Common myeloid progenitor, CD34-positive (primary cell): Measurements from ENCODE around the gene PAPLN.

ENCODE experiments used
- CTCF ChIA-PET: fragments of 350-600 bp; sonication (Branson Sonifier 250); formaldehyde crosslinking; loops from one replicate; lab custom pipeline; 2021; ENCODE audit warnings: antibody characterized with exemption; lab: Charles Lee
- POLR2A ChIA-PET: fragments of 350-600 bp; sonication (Branson Sonifier 250); formaldehyde crosslinking; loops from one replicate; lab custom pipeline; 2021; ENCODE audit warnings: antibody characterized with exemption; lab: Charles Lee
- DNase-seq, 3 donors: peaks; one replicate each; pipeline versions ENCODE4 v3.0.0 to v3.0.0-alpha.2; 2013
- H3K27ac ChIP-seq, 2 experiments: 1 replicate in 1 of 2; 2 replicates in 1 of 2; pipeline ENCODE4 v1.7.0; 2013; ENCODE audit warnings: inconsistent platforms in 2 of 2, low read length in 2 of 2, mild to moderate bottlenecking in 2 of 2, low read depth in 1 of 2, moderate library complexity in 1 of 2; ENCODE audit not compliant: severe bottlenecking in 2 of 2, insufficient read depth in 1 of 2, poor library complexity in 1 of 2
- H3K27me3 ChIP-seq, 5 experiments: replicated peaks in 2 of 5; 1 replicate in 3 of 5; 2 replicates in 2 of 5; pipeline versions ENCODE4 v1.6.1 to v1.7.0; 2013; ENCODE audit warnings: low read length in 4 of 5, mild to moderate bottlenecking in 2 of 5, moderate library complexity in 2 of 5, inconsistent platforms in 1 of 5; ENCODE audit not compliant: insufficient read depth in 5 of 5, control insufficient read depth in 4 of 5
- H3K36me3 ChIP-seq, 4 experiments: 1 replicate in 2 of 4; 2 replicates in 2 of 4; pipeline versions ENCODE4 v1.6.1 to v1.7.0; 2013; ENCODE audit warnings: low read length in 3 of 4, control low read depth in 1 of 4, mild to moderate bottlenecking in 1 of 4; ENCODE audit not compliant: control insufficient read depth in 4 of 4, insufficient read depth in 4 of 4
- H3K4me1 ChIP-seq, 4 experiments: 1 replicate in 3 of 4; 2 replicates in 1 of 4; pipeline versions ENCODE4 v1.6.1 to v1.7.1; 2013; ENCODE audit warnings: low read length in 3 of 4, mild to moderate bottlenecking in 3 of 4, control low read depth in 1 of 4, inconsistent platforms in 1 of 4, moderate library complexity in 1 of 4; ENCODE audit not compliant: control insufficient read depth in 4 of 4, insufficient read depth in 4 of 4; ENCODE audit errors: control extremely low read depth in 1 of 4
- H3K4me3 ChIP-seq, 7 experiments: 1 replicate in 4 of 7; 2 replicates in 3 of 7; pipeline versions ENCODE4 v1.5.1 to v1.7.0; 2013; ENCODE audit warnings: mild to moderate bottlenecking in 7 of 7, low read length in 6 of 7, moderate library complexity in 6 of 7, inconsistent platforms in 2 of 7, low read depth in 2 of 7, control low read depth in 1 of 7; ENCODE audit not compliant: insufficient read depth in 4 of 7, control insufficient read depth in 1 of 7; ENCODE audit errors: extremely low read depth in 1 of 7
- H3K9me3 ChIP-seq, 5 experiments: 1 replicate in 4 of 5; 2 replicates in 1 of 5; pipeline versions ENCODE4 v1.6.1 to v1.7.1; 2013; ENCODE audit warnings: low read length in 4 of 5, mild to moderate bottlenecking in 2 of 5, inconsistent platforms in 1 of 5, low read depth in 1 of 5, moderate library complexity in 1 of 5; ENCODE audit not compliant: control insufficient read depth in 4 of 5, insufficient read depth in 2 of 5; ENCODE audit errors: control extremely low read depth in 1 of 5
- WGBS: methylation state at CpG from one replicate; pipeline ENCODE4 v1.1.5; 2013; ENCODE audit not compliant: insufficient coverage; 5-methylcytosine and 5-hydroxymethylcytosine counted together

The PAPLN gene

DNA sequence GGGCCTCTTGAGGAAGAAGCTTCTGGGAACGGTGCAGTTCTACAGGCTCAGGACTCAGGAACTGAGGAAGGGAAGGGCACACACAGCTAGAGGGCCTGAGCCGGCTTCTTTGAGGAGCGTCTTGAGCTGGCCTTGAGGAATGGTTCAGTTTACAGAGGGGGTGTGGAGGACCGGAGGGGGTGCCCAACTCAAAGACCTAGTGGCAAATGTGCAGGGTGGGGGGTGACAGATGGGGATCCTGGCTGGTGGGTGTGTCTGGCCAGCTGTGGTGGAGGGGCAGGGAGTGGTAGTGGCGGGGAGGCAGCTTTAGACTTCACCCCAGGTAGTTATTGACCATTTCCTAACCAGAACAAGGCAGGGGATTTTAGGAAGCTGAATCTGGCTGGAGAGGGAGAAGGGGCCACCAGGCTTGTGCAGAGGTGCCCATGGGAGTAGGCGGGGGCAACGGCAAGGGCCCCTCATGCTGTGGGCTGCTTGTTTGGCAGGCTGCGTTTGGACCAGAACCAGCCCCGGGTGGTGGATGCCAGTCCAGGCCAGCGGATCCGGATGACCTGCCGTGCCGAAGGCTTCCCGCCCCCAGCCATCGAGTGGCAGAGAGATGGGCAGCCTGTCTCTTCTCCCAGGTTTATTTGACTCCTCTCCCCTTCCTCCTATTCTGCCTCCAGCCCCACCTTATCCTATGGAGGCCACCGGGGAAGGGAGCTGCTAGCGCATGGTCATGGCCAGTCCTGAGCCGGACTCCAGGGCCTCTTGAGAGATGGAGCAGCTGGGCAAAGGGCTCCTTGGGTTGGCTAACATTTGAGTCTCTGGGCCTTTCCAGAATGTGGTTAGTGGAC, 27.8 kb downstream of the PAPLN start:
- Histone ChIP-seq H3K9me3 (no peaks in the 10 kb centered on the region), H3K36me3 (no peaks in the 10 kb centered on the region), H3K4me3 (no peak overlapping the region), H3K27ac (no peak overlapping the region), H3K4me1 (peaks cover 0 to 7% (median 5%) of the 10 kb centered on the region in 4 experiments), H3K27me3 (no peaks in the 10 kb centered on the region)
- no peak for DNase-seq
- WGBS: 95% methylated on average over 9 of the region's 18 CpGs
- POLR2A ChIA-PET: interaction anchor here (1.1 kb wide), 1 partner anchor 9 kb away, joined by 4 read pairs; no protein-coding TSS in a partner anchor
- CTCF ChIA-PET: interaction anchor here (1.5 kb wide), 1 partner anchor 9 kb away, joined by 3 read pairs; no protein-coding TSS in a partner anchor

DNA sequence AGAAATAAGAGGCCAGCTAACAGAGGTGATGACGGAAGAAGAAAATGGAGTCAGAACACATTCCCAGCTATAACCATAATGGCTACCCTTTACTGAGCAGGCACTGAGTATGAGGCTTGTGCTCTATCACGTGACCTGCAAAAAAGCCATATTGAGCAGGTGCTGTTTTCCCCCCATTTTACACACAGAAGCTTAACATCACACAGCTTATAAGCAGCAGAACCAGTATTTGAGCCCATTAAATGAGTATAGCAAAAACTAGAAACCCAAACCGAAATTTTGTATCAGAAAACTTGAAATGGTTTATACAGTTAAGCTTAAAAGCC, 28.4 kb downstream of the PAPLN start:
- CTCF ChIA-PET: interaction anchor here (1.1 to 1.7 kb wide), 4 partner anchors 9 to 207 kb away, joined by 3 to 5 read pairs (median 4); no protein-coding TSS in a partner anchor
- POLR2A ChIA-PET: interaction anchor here (1.1 kb wide), 1 partner anchor 10 kb away, joined by 4 read pairs; no protein-coding TSS in a partner anchor

DNA sequence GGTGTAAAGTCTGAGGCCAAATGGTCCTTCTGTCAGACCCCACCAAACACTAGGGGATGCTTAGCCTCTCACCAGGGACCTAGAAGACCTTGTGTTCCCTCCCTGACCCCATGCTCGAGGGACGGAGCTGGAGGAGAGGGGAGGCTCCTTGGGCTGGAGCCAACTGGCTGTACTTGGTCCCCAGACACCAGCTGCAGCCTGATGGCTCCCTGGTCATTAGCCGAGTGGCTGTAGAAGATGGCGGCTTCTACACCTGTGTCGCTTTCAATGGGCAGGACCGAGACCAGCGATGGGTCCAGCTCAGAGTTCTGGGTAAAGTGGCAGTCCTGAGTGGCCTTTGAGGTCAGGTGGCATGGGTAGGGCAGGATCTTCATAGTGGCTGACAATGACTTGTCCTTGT, 29.0 kb downstream of the PAPLN start:
- peaks cover 0 to 12% (median 7%) of the 10 kb centered on the region in 4 experiments for H3K4me1 ChIP-seq
- DNase-seq: no peak
- H3K27ac ChIP-seq: no peak overlapping the region
- no peaks in the 10 kb centered on the region for H3K9me3 ChIP-seq
- WGBS: 95% methylated on average over 7 of the region's 7 CpGs
- no peaks in the 10 kb centered on the region for H3K36me3 ChIP-seq
- ChIA-PET CTCF (interaction anchor here (1.1 to 1.7 kb wide), 3 partner anchors 13 to 206 kb away, joined by 3 to 5 read pairs (median 4); no protein-coding TSS in a partner anchor), POLR2A (interaction anchor here (1.1 kb wide), 1 partner anchor 10 kb away, joined by 4 read pairs; no protein-coding TSS in a partner anchor)
- no peak overlapping the region for H3K4me3 ChIP-seq
- H3K27me3 ChIP-seq: no peaks in the 10 kb centered on the region

More for the DNA sequence above, 28.4 kb downstream of the PAPLN start:
- no peak for DNase-seq
- WGBS: 100% methylated on average over 3 of the region's 3 CpGs
- no peaks in the 10 kb centered on the region for H3K9me3 ChIP-seq
- H3K27me3 ChIP-seq: no peaks in the 10 kb centered on the region
- no peak overlapping the region for H3K27ac ChIP-seq
- H3K4me1 ChIP-seq: peaks cover 0 to 12% (median 7%) of the 10 kb centered on the region in 4 experiments
- no peaks in the 10 kb centered on the region for H3K36me3 ChIP-seq
- no peak overlapping the region for H3K4me3 ChIP-seq

DNA sequence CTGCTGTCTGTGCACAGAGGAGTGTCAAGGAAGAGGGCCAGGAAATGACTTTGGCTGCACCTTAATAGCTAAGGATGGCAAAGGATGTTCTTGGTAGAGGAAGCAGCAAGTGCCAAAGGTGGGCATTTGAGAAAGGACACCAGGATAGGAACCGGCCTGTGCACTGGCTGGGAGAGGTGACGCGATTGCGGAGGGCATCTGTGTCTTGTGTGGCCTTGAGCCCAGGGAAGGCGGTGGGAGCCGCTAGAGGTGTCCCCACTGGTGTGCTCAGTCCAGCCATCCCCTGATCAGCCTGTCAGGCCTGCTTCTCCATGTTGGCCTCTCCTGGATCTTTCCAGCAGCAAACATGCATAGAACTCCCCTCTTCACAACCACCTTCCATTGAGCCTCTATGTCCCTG, 30.2 kb downstream of the PAPLN start:
- Histone ChIP-seq H3K27ac (no peak overlapping the region), H3K4me1 (peaks cover 0 to 12% (median 7%) of the 10 kb centered on the region in 4 experiments), H3K36me3 (peaks cover 0 to 3% (median under 1%) of the 10 kb centered on the region in 4 experiments), H3K9me3 (no peaks in the 10 kb centered on the region), H3K27me3 (no peaks in the 10 kb centered on the region), H3K4me3 (no peak overlapping the region)
- WGBS: 95% methylated on average over 6 of the region's 6 CpGs
- ChIA-PET CTCF (interaction anchor here (1.7 kb wide), 1 partner anchor 28 kb away, joined by 5 read pairs; no protein-coding TSS in a partner anchor), POLR2A (no interaction called here)
- DNase-seq: no peak

DNA sequence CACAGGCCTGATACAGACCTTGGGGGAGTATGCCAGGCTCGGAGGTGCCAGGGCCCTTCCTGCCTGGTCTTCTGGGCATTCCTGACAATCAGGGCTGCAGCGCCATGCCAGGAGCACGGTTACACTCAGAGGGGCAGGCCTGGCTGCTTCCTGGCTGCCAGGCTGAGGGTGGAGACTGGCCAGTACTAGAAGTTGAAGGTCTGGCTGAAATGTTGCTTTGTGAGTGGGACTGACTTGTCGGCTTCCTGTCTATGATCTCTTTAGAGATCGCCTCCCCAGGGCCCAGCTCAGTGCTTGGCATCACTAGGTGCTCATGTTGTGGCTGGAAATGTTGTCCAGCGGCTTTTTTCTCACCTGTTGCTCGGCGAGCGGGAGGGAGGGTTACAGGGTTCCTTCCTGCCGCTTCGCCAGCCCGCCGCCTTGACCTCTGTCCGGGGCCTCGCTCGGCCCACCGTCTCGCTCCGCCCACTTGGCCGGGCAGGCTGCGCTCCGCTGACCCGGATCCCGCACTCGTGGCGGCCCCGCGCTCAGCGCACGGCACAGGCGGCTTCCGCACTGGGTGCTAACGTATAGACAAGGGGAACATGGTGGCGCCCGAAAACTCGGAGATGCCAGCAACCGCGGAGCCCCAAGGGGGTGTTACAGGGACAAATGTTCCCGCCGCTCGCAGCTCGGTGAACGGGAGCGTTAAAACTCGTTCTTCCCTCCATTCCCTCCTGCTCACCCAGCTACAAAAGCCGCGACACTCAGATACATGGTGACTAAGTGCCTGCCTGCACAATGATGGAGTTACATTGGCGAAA, 32.6 kb downstream of the PAPLN start:
- Histone ChIP-seq H3K27me3 (no peaks in the 10 kb centered on the region), H3K27ac (no peak overlapping the region), H3K36me3 (peaks cover 4 to 15% (median 11%) of the 10 kb centered on the region in 4 experiments), H3K4me3 (peak overlapping the region in 6 of 7 experiments; percentile 4 to 71 (median 55)), H3K9me3 (no peaks in the 10 kb centered on the region), H3K4me1 (peaks cover 0 to 12% (median 7%) of the 10 kb centered on the region in 4 experiments)
- 11% methylated on average over 26 of the region's 48 CpGs for WGBS
- ChIA-PET POLR2A (no interaction called here), CTCF (interaction anchor here (1.6 kb wide), 1 partner anchor 38 kb away, joined by 4 read pairs; no protein-coding TSS in a partner anchor)
- DNase-seq: peak in 2 of 3 donors; percentile 29 to 44

DNA sequence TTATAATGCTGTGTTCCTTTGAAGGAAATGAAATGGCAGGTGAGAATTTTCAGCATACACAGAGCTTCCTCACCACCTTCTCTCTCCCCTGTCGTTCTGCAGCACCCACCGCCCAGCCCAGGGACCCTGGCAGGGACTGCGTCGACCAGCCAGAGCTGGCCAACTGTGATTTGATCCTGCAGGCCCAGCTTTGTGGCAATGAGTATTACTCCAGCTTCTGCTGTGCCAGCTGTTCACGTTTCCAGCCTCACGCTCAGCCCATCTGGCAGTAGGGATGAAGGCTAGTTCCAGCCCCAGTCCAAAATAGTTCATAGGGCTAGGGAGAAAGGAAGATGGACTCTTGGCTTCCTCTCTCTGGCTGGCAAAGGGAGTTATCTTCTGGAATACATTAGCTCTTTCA, 35.1 kb downstream of the PAPLN start:
- Histone ChIP-seq H3K4me3 (no peak overlapping the region), H3K4me1 (peaks cover 0 to 12% (median 7%) of the 10 kb centered on the region in 4 experiments), H3K9me3 (no peaks in the 10 kb centered on the region), H3K36me3 (peaks cover 15 to 34% (median 25%) of the 10 kb centered on the region in 4 experiments), H3K27ac (no peak overlapping the region), H3K27me3 (no peaks in the 10 kb centered on the region)
- ChIA-PET POLR2A (interaction anchor here (0.6 kb wide), 1 partner anchor 1385 kb away, joined by 6 read pairs; no protein-coding TSS in a partner anchor), CTCF (interaction anchor here (1.1 to 1.4 kb wide), 2 partner anchors 23 to 41 kb away, joined by 3 to 5 read pairs; no protein-coding TSS in a partner anchor)
- 98% methylated on average over 6 of the region's 6 CpGs for WGBS
- no peak for DNase-seq
